Vagina (tissue), 2 donors: ENCODE results near the gene PCIF1. TPM values are rescaled to one million over a fixed set of nuclear protein-coding genes. Genes with fewer than 3 reads are reported as not detected.

ENCODE experiments used
- DNase-seq, 2 donors: peaks; one replicate each; pipeline ENCODE4 v3.0.0-alpha.2; 2017; ENCODE audit errors: extremely low spot score in 2 of 2
- H3K27ac ChIP-seq: fragments of 200-600 bp; sonication (generic); one replicate; pipeline ENCODE4 v1.5.1; 2019
- H3K27me3 ChIP-seq: fragments of 200-600 bp; sonication (generic); one replicate; pipeline ENCODE4 v1.5.1; 2019
- H3K36me3 ChIP-seq, 2 donors: fragments of 200-600 bp; sonication (generic); one replicate each; pipeline ENCODE4 v1.5.1; 2017 to 2019
- H3K4me1 ChIP-seq: fragments of 200-600 bp; sonication (generic); one replicate; pipeline ENCODE4 v1.5.1; 2019
- H3K4me3 ChIP-seq, 2 donors: fragments of 200-600 bp; sonication (generic); 1 replicate in 1 of 2; 2 replicates in 1 of 2; pipeline ENCODE4 v1.5.1; 2016 to 2019
- H3K9me3 ChIP-seq: fragments of 200-600 bp; sonication (generic); one replicate; pipeline ENCODE4 v1.5.1; 2019
- POLR2A ChIP-seq, 2 donors: fragments of 450-650 bp; IDR thresholded peaks; one replicate each; pipeline ENCODE4 v1.6.1; 2017; ENCODE audit warnings: antibody characterized with exemption in 2 of 2, mild to moderate bottlenecking in 2 of 2, moderate library complexity in 2 of 2
- POLR2AphosphoS5 ChIP-seq, 2 donors: sonication (generic); formaldehyde crosslinking; IDR thresholded peaks; one replicate each; pipeline ENCODE4 v1.9.0; 2017; ENCODE audit warnings: antibody characterized with exemption in 2 of 2, mild to moderate bottlenecking in 2 of 2, low read depth in 1 of 2; ENCODE audit not compliant: insufficient read depth in 1 of 2
- intact Hi-C: fragments of 100-400 bp; cut with DNase I; formaldehyde crosslinking; loops from one replicate; pipeline ENCODE4 v1.15.1; 2023
- total RNA-seq: library from RNA; depleted of rRNA; stranded (reverse); fragments of >200 nt; gene quantifications from one replicate; pipeline ENCODE4 v1.2.3, GENCODE V29; 2016
- TF ChIP-seq, protein P1 (sequence below), 3 experiments: fragments of 450-650 bp in 2 of 3; fragments of 200-600 bp in 1 of 3; sonication (generic) in 1 of 3; IDR thresholded peaks; one replicate each; pipeline ENCODE4 v1.5.1; 2017 to 2019; ENCODE audit warnings: antibody characterized with exemption in 3 of 3, mild to moderate bottlenecking in 2 of 3, moderate library complexity in 2 of 3

The PCIF1 gene
- total RNA-seq, 1 donor from 2014 or later = 36.6 TPM

DNA sequence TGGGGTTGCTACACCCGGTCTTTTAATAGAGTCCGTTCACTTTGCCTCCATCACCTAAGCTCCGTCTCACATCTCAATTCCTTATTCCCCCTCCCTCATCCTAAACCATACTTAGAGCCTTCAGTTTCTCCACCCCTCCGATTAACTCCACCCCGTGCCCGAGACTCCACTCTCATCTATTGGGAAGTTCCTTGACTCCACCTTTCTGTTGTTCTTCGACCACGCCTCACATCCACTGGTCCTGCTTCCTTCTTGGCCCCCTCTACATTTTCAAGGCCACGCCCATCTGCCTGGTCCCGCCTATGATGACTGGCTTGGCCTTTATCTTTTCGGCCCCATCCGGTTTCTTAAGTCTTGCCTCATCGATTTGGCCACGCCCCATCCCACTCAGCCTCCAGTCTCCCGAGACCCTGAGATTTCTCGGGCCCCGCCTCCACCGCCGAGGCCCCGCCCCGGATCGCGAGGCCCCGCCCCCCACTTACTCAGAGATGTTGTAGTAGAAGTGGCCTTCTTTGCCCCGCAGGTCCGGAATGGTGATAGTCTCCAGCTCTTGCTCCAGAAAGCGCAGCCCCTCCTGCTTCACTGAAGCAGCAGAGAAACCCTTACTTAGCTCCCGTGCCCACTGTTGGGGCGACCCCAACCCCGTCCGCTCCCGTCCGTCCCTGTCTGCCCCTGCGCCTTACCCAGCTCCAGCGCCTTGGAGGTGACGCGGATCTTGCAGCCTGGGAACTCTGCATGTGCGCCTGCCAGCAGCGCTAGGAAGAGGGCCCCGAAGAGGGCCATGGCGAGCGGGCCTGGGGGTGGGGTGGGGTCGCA is 23.6 kb upstream of the PCIF1 start:
- TF ChIP-seq POLR2A (IDR thresholded peaks at IDR 0.05) (peak in 1 of 2 donors; percentile 79), POLR2AphosphoS5 (IDR thresholded peaks at IDR 0.05; ENCODE audit: insufficient read depth in 1 of 2, low read depth in 1 of 2) (peak; percentile 87 to 96)
- TF ChIP-seq, protein P1, sequence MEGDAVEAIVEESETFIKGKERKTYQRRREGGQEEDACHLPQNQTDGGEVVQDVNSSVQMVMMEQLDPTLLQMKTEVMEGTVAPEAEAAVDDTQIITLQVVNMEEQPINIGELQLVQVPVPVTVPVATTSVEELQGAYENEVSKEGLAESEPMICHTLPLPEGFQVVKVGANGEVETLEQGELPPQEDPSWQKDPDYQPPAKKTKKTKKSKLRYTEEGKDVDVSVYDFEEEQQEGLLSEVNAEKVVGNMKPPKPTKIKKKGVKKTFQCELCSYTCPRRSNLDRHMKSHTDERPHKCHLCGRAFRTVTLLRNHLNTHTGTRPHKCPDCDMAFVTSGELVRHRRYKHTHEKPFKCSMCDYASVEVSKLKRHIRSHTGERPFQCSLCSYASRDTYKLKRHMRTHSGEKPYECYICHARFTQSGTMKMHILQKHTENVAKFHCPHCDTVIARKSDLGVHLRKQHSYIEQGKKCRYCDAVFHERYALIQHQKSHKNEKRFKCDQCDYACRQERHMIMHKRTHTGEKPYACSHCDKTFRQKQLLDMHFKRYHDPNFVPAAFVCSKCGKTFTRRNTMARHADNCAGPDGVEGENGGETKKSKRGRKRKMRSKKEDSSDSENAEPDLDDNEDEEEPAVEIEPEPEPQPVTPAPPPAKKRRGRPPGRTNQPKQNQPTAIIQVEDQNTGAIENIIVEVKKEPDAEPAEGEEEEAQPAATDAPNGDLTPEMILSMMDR (IDR thresholded peaks at IDR 0.05) = no peak
- H3K27me3 ChIP-seq = no peaks in the 10 kb centered on the region
- H3K9me3 ChIP-seq = no peaks in the 10 kb centered on the region
- peak overlapping the region; percentile 51 to 56 for H3K4me3 ChIP-seq
- DNase-seq = peak in 1 of 2 donors; percentile 99
- H3K36me3 ChIP-seq = no peaks in the 10 kb centered on the region
- peak overlapping the region; percentile 87 for H3K27ac ChIP-seq
- intact Hi-C loops = no loop called here
- H3K4me1 ChIP-seq = peaks cover 38% of the 10 kb centered on the region

DNA sequence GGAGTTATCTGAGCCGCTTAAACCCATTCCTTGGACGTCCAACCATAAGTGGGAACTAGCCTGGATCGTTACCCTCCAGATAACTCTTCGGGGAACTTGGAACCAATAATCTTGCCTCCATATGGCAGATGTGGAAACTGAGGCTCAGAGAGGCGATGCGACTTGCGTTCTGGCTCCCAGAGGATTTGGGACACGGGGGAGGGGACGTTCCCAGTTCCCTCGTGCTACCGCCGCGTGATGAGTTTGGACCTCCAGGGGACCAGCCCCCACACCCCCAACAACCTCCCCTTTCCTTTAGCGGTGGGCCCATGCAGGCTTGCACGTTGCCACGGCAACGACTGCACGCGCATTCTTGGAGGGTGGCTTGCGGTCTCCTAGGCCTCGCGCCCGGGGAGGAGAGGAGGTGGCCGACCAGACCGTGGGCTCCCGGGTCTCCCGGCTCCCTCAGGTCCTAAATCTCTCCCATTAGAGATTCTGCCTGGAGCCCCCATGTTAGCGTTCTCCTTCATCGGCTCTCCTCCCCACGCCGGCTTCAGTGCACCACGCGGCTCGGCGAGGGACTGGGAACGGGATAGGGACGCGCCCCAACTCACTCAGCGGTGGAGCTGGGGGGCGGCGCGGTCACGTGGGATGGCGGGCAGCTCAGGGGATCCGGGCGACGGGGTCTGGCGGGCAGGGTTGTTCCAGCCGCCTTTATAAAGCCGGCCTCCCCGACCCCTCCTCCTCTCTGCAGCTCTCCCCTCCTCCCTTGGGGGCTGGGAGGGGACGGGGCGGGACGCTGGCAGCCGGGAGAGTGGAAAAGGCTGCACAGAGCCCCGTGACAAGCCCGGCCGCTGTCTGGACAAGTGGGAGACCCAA is 22.8 kb upstream of the PCIF1 start, which contains the start of gene PLTP:
Gene PLTP, minus strand, starts transcription at position 670 of the 858 bp plus-strand sequence. CDS start 703 bp downstream, outside the sequence.
- no peak for DNase-seq

DNA sequence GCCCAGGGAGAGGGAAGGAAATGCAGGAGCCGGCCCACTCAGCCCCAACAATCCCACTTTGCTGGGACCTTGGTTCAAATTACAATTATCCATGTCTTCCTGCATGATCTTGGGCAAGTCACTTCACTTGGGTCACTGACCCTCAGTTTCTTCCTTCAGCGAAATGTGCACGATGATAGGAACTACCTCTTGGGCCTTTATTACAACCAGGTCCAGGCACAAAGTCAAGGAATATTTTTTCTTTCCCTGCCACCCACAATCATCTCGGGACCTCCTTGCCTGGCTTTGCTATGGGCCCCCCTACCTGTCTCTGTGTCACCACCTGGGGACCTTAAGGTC is 22.2 kb upstream of the PCIF1 start:
- no peaks in the 10 kb centered on the region for H3K9me3 ChIP-seq
- intact Hi-C loops = no loop called here
- no peak for DNase-seq
- peaks cover 38% of the 10 kb centered on the region for H3K4me1 ChIP-seq
- peak overlapping the region; percentile 87 for H3K27ac ChIP-seq
- H3K4me3 ChIP-seq = peak overlapping the region; percentile 51 to 56
- H3K27me3 ChIP-seq = no peaks in the 10 kb centered on the region
- H3K36me3 ChIP-seq = no peaks in the 10 kb centered on the region
- TF ChIP-seq POLR2A (IDR thresholded peaks at IDR 0.05) (no peak), POLR2AphosphoS5 (IDR thresholded peaks at IDR 0.05; ENCODE audit: insufficient read depth in 1 of 2, low read depth in 1 of 2) (no peak)
- TF ChIP-seq, protein P1 (IDR thresholded peaks at IDR 0.05) = no peak

More for the DNA sequence above, 22.8 kb upstream of the PCIF1 start, which contains the start of gene PLTP:
- H3K36me3 ChIP-seq = no peaks in the 10 kb centered on the region
- no peaks in the 10 kb centered on the region for H3K27me3 ChIP-seq
- peak within 1 kb of the TSS; percentile 51 to 56 for H3K4me3 ChIP-seq
- TF ChIP-seq, protein P1 (IDR thresholded peaks at IDR 0.05) = no peak
- TF ChIP-seq POLR2A (IDR thresholded peaks at IDR 0.05) (peak in 1 of 2 donors; percentile 73), POLR2AphosphoS5 (IDR thresholded peaks at IDR 0.05; ENCODE audit: insufficient read depth in 1 of 2, low read depth in 1 of 2) (peak in 1 of 2 donors; percentile 90)
- peaks cover 38% of the 10 kb centered on the region for H3K4me1 ChIP-seq
- H3K27ac ChIP-seq = peak within 1 kb of the TSS; percentile 87
- no peaks in the 10 kb centered on the region for H3K9me3 ChIP-seq
- intact Hi-C loops = no loop called here

DNA sequence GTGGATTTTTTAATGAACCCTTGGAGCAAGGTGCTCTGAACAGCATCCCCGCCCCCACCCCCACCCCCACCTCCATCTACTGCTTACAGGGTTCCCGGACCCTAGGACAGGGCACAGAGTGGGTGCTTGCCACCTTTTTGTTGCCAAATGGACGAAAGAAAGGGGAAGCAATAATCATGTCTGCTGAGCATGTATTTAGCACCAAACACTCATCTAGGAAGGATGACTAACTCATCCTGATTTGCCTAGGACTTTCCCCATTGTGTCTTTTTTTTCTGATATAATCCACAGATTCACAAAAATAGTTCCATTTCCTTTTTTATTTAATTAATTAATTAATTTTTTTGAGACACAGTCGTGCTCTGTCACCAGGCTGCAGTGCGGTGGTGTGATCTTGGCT is 21.4 kb upstream of the PCIF1 start:
- H3K27me3 ChIP-seq = no peaks in the 10 kb centered on the region
- intact Hi-C loops = no loop called here
- no peaks in the 10 kb centered on the region for H3K36me3 ChIP-seq
- peaks cover 44% of the 10 kb centered on the region for H3K4me1 ChIP-seq
- no peak for DNase-seq
- H3K9me3 ChIP-seq = no peaks in the 10 kb centered on the region
- TF ChIP-seq, protein P1 (IDR thresholded peaks at IDR 0.05) = no peak
- TF ChIP-seq POLR2AphosphoS5 (IDR thresholded peaks at IDR 0.05; ENCODE audit: insufficient read depth in 1 of 2, low read depth in 1 of 2) (no peak), POLR2A (IDR thresholded peaks at IDR 0.05) (no peak)
- no peak overlapping the region for H3K4me3 ChIP-seq
- peak overlapping the region; percentile 87 for H3K27ac ChIP-seq
